A673 (cell line): ENCODE results near the gene EIF2AK2. TPM values are rescaled to one million over a fixed set of nuclear protein-coding genes. Genes with fewer than 3 reads are reported as not detected.

Experiments
- BruUV-seq: library from RNA; stranded (reverse); fragments of 400-500 nt; replicated peaks from 2 replicates; lab custom pipeline; 2021; lab: Mats Ljungman, UMichigan
- CTCF ChIA-PET: fragments of 300-600 bp; sonication (Branson Sonifier 250); formaldehyde crosslinking; loops from one replicate; lab custom pipeline; 2022; ENCODE audit warnings: antibody characterized with exemption; lab: Charles Lee
- POLR2A ChIA-PET: fragments of 300-600 bp; sonication (Branson Sonifier 250); formaldehyde crosslinking; loops from one replicate; lab custom pipeline; 2022; ENCODE audit warnings: antibody characterized with exemption; ENCODE audit not compliant: low non-redundant PET; lab: Charles Lee
- DNase-seq: peaks from one replicate; pipeline ENCODE4 v3.0.0-alpha.2; 2015; ENCODE audit warnings: low spot score
- H3K27ac ChIP-seq: fragments of 200-600 bp; sonication (generic); 2 replicates; pipeline ENCODE4 v1.5.1; 2016; ENCODE audit warnings: mixed run types, low read depth, mild to moderate bottlenecking, mixed read lengths, antibody characterized with exemption, low read length; ENCODE audit not compliant: poor library complexity, severe bottlenecking
- H3K27me3 ChIP-seq: fragments of 200-600 bp; sonication (generic); replicated peaks from 2 replicates; pipeline ENCODE4 v1.6.1; 2017; ENCODE audit warnings: mixed run types, low read depth, mild to moderate bottlenecking, mixed read lengths, antibody characterized with exemption, low read length; ENCODE audit not compliant: insufficient read depth, poor library complexity
- H3K36me3 ChIP-seq: fragments of 200-600 bp; sonication (generic); 2 replicates; pipeline ENCODE4 v1.6.1; 2016; ENCODE audit warnings: mixed run types, mild to moderate bottlenecking, mixed read lengths, antibody characterized with exemption, low read length; ENCODE audit not compliant: insufficient read depth, poor library complexity, severe bottlenecking
- H3K4me1 ChIP-seq: fragments of 200-600 bp; sonication (generic); 2 replicates; pipeline ENCODE4 v1.6.1; 2017; ENCODE audit warnings: mixed run types, mild to moderate bottlenecking, mixed read lengths, antibody characterized with exemption, low read length; ENCODE audit not compliant: insufficient read depth, poor library complexity, severe bottlenecking
- H3K4me3 ChIP-seq: fragments of 200-600 bp; sonication (generic); 2 replicates; pipeline ENCODE4 v1.5.1; 2016; ENCODE audit warnings: low read depth, mixed run types, mild to moderate bottlenecking, mixed read lengths, low read length; ENCODE audit not compliant: poor library complexity, severe bottlenecking
- H3K9me3 ChIP-seq: fragments of 200-600 bp; sonication (generic); 2 replicates; pipeline ENCODE4 v1.6.1; 2016; ENCODE audit warnings: mixed run types, low read depth, mild to moderate bottlenecking, mixed read lengths, antibody characterized with exemption, low read length; ENCODE audit not compliant: poor library complexity, severe bottlenecking
- CTCF ChIP-seq: fragments of 300-800, 200-600 bp; sonication (generic); conservative IDR thresholded peaks from 2 replicates; pipeline ENCODE4 v1.5.1; 2017; ENCODE audit warnings: low read depth, mild to moderate bottlenecking, antibody characterized with exemption, low read length, moderate library complexity, mixed read lengths
- EZH2 ChIP-seq: fragments of 200-600 bp; sonication (generic); IDR thresholded peaks from 2 replicates; pipeline ENCODE4 v1.6.1; 2017; ENCODE audit warnings: borderline replicate concordance, low read depth, mild to moderate bottlenecking, mixed read lengths, antibody characterized with exemption, low read length; ENCODE audit not compliant: poor library complexity, severe bottlenecking
- intact Hi-C: fragments of 100-400 bp; cut with micrococcal nuclease; formaldehyde crosslinking; loops from one replicate; pipeline ENCODE4 v1.10.0; 2022; ENCODE audit not compliant: unreplicated experiment
- total RNA-seq: library from RNA; stranded (reverse); gene quantifications from 2 replicates; pipeline ENCODE4 v1.2.3, GENCODE V29; 2021

Gene EIF2AK2
- total RNA-seq, 1 experiment from 2014 or later: 64.4 TPM

GRCh38 chr2:37102588-37102987, 54.2 kb downstream of the EIF2AK2 start:
- intact Hi-C loops: no loop called here
- Histone ChIP-seq H3K9me3 (no peaks in the 10 kb centered on the region), H3K27me3 (no peaks in the 10 kb centered on the region), H3K4me3 (no peak overlapping the region), H3K36me3 (peaks cover 20% of the 10 kb centered on the region), H3K4me1 (no peaks in the 10 kb centered on the region), H3K27ac (no peak overlapping the region)
- ChIA-PET POLR2A (no interaction called here), CTCF (no interaction called here)
- no peak for DNase-seq
- TF ChIP-seq EZH2 (no peak), CTCF (no peak)
- no TSS peak for BruUV-seq

GRCh38 chr2:37100054-37100453, 56.7 kb downstream of the EIF2AK2 start:
- Histone ChIP-seq H3K4me1 (no peaks in the 10 kb centered on the region), H3K27ac (no peak overlapping the region), H3K36me3 (peaks cover 22% of the 10 kb centered on the region), H3K9me3 (no peaks in the 10 kb centered on the region), H3K4me3 (no peak overlapping the region), H3K27me3 (no peaks in the 10 kb centered on the region)
- intact Hi-C loops: no loop called here
- no peak for DNase-seq
- BruUV-seq: no TSS peak
- POLR2A ChIA-PET: no interaction called here
- CTCF ChIA-PET: no interaction called here
- TF ChIP-seq CTCF (no peak), EZH2 (no peak)

- Histone ChIP-seq H3K27ac (no peak overlapping the region), H3K4me3 (no peak overlapping the region), H3K9me3 (no peaks in the 10 kb centered on the region), H3K36me3 (peaks cover 36% of the 10 kb centered on the region), H3K27me3 (no peaks in the 10 kb centered on the region), H3K4me1 (no peaks in the 10 kb centered on the region)
- TF ChIP-seq CTCF (no peak), EZH2 (no peak)
- POLR2A ChIA-PET: no interaction called here
- TSS peak; percentile 33 for BruUV-seq
- intact Hi-C loops: no loop called here
- no peak for DNase-seq
- CTCF ChIA-PET: no interaction called here
Measured at GRCh38 chr2:37098416-37099118, 58.2 kb downstream of the EIF2AK2 start.
